Measurements from ENCODE around the gene UNC45A. TPM values are rescaled to one million over a fixed set of nuclear protein-coding genes. Genes with fewer than 3 reads are reported as not detected.

UNC45A gene
- total and polyA plus RNA-seq, 2 of the 4 experiments (the other 2 are of a cell fraction): 68.9 to 100 TPM

GRCh38 chr15:90913398-90913944 lies 21.6 kb upstream of the UNC45A start:
- Histone ChIP-seq H2BK5ac (ENCODE audit: low read depth, low read length, poor library complexity, severe bottlenecking) (no peak overlapping the region), H3K27ac (ENCODE audit: insufficient read depth, low read length) (no peak overlapping the region), H3K4me1 (ENCODE audit: control insufficient read depth, insufficient read depth, low read length) (peaks cover 10% of the 10 kb centered on the region; the same call in 1 of the 2 replicates), H4K5ac (ENCODE audit: low read depth, low read length) (no peak overlapping the region), H4K8ac (ENCODE audit: low read depth in 2 of 2, low read length in 2 of 2) (no peak overlapping the region), H3K36me3 (ENCODE audit: control insufficient read depth, insufficient read depth, low read length) (peaks cover 46% of the 10 kb centered on the region), H3K23ac (ENCODE audit: low read depth, low read length) (no peak overlapping the region), H2BK120ac (ENCODE audit: low read depth, low read length) (no peak overlapping the region), H3K9me3 (ENCODE audit: control insufficient read depth, insufficient read depth, low read length) (no peaks in the 10 kb centered on the region), H3K4me3 (ENCODE audit: insufficient read depth, low read depth, low read length) (no peak overlapping the region), H2BK15ac (ENCODE audit: low read depth, low read length) (no peak overlapping the region), H2BK20ac (ENCODE audit: low read depth, low read length) (no peak overlapping the region), H2AK9ac (replicated peaks; ENCODE audit: low read depth, low read length, poor library complexity) (no peak overlapping the region), H4K20me1 (ENCODE audit: insufficient read depth, low read length) (no peaks in the 10 kb centered on the region), H3K79me1 (ENCODE audit: low read depth in 1 of 2, low read length in 2 of 2) (no peaks in the 10 kb centered on the region), H3K4me2 (ENCODE audit: low read depth, low read length) (no peak overlapping the region), H3K18ac (ENCODE audit: low read depth, low read length) (no peak overlapping the region), H3K14ac (replicated peaks; ENCODE audit: low read depth, low read length) (no peak overlapping the region), H3K9me1 (ENCODE audit: insufficient read depth, low read length) (peaks cover 3% of the 10 kb centered on the region; the same call in 1 of the 2 replicates), H4K91ac (ENCODE audit: insufficient read depth, low read depth, low read length) (no peak overlapping the region), H2AFZ (replicated peaks; ENCODE audit: low read length, poor library complexity) (no peak overlapping the region), H3K27me3 (ENCODE audit: control insufficient read depth, insufficient read depth, low read length) (no peaks in the 10 kb centered on the region), H3K56ac (ENCODE audit: extremely low read depth, insufficient read depth, low read length) (no peak overlapping the region), H3K9ac (ENCODE audit: low read depth, low read length) (no peak overlapping the region), H2AK5ac (ENCODE audit: low read depth, low read length) (no peak overlapping the region), H3K4ac (ENCODE audit: low read depth, low read length) (no peak overlapping the region)
- intact Hi-C loops (cut with micrococcal nuclease) (no loop called here), dilution Hi-C loops (cut with HindIII; ENCODE audit: low sequenced_read_pairs, unreplicated experiment) (no loop called here), in situ Hi-C loops (cut with MboI; ENCODE audit: low sequenced_read_pairs) (no loop called here)
- CTCF ChIA-PET: no interaction called here
- ATAC-seq (ENCODE audit: low read depth) (no peak), DNase-seq (no peak)
- BruUV-seq (replicated peaks): no TSS peak
- 93% methylated on average over 3 of the region's 12 CpGs; no CpG with 5 or more reads in 1 of the 2 experiments for WGBS, 2 experiments (ENCODE audit: extremely low coverage in 2 of 2, insufficient read length in 1 of 2)
- TF ChIP-seq ELK1 (IDR thresholded peaks at IDR 0.05; ENCODE audit: borderline replicate concordance, low read depth, low read length) (no peak), RFX5 (IDR thresholded peaks at IDR 0.05; ENCODE audit: low read depth, low read length) (no peak), FOS (IDR thresholded peaks at IDR 0.05; ENCODE audit: low read depth, low read length) (no peak), NFE2L2 (IDR thresholded peaks at IDR 0.05; ENCODE audit: low read depth, low read length) (no peak), USF2 (IDR thresholded peaks at IDR 0.05; ENCODE audit: low read depth, low read length) (no peak), RCOR1 (IDR thresholded peaks at IDR 0.05; ENCODE audit: insufficient replicate concordance, low read length) (no peak), CEBPB (IDR thresholded peaks at IDR 0.05; ENCODE audit: low read depth, low read length) (no peak), POLR2A (IDR thresholded peaks at IDR 0.05; ENCODE audit: low read depth, low read length) (no peak), MAFK (IDR thresholded peaks at IDR 0.05; ENCODE audit: low read depth, low read length) (no peak), MAZ (IDR thresholded peaks at IDR 0.05; ENCODE audit: borderline replicate concordance, low read depth, low read length) (no peak), MXI1 (IDR thresholded peaks at IDR 0.05; ENCODE audit: borderline replicate concordance, low read depth, low read length) (no peak), RAD21 (IDR thresholded peaks at IDR 0.05; ENCODE audit: low read length) (no peak), CTCF (conservative IDR thresholded peaks at IDR 0.05; ENCODE audit: low read depth, low read length) (no peak), SMC3 (IDR thresholded peaks at IDR 0.05; ENCODE audit: low read depth, low read length) (no peak), CHD1 (IDR thresholded peaks at IDR 0.05; ENCODE audit: low read depth, low read length) (no peak)
- POLR2A ChIA-PET (ENCODE audit: unreplicated experiment): interaction anchor here (0.6 kb wide), 1 partner anchor 473 kb away, joined by 3 read pairs; no protein-coding TSS in a partner anchor

Measured in IMR-90 (cell line).